Fibroblast of lung (primary cell): Measurements from ENCODE around the gene BEX5.

Experiments used
- EZH2 ChIP-seq: IDR thresholded peaks from 2 replicates; pipeline ENCODE4 v1.5.1; 2012; ENCODE audit warnings: low read length, control low read depth, mild to moderate bottlenecking; ENCODE audit errors: missing control alignments
- TF ChIP-seq, protein P1 (sequence below), 2 donors: IDR thresholded peaks in 1 of 2; conservative IDR thresholded peaks in 1 of 2; 1 replicate in 1 of 2; 2 replicates in 1 of 2; pipeline ENCODE4 v1.5.1; 2011 to 2012; ENCODE audit warnings: low read length in 2 of 2, control low read depth in 1 of 2, inconsistent platforms in 1 of 2, low read depth in 1 of 2, mild to moderate bottlenecking in 1 of 2

DNA sequence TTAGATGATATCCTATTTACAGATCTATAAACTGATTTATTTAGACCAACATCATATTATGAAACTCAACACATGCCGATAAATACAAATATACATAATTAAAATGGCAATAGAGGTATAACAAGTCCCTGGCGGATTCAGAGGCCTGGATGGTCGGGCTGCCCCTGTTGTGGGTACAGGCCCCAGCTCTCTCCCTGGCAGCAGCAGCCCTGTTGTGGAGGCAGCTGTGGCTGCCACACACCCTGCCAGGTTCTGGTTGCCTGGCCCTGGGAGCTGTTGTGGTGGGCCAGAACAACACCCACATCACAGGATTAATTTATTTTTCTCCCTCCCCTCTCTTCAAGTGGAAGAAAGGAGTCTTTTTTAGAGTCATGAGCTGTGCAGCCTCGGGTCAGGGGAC is 42.4 kb downstream of the BEX5 start:
- no peak for TF ChIP-seq EZH2
- TF ChIP-seq, protein P1, sequence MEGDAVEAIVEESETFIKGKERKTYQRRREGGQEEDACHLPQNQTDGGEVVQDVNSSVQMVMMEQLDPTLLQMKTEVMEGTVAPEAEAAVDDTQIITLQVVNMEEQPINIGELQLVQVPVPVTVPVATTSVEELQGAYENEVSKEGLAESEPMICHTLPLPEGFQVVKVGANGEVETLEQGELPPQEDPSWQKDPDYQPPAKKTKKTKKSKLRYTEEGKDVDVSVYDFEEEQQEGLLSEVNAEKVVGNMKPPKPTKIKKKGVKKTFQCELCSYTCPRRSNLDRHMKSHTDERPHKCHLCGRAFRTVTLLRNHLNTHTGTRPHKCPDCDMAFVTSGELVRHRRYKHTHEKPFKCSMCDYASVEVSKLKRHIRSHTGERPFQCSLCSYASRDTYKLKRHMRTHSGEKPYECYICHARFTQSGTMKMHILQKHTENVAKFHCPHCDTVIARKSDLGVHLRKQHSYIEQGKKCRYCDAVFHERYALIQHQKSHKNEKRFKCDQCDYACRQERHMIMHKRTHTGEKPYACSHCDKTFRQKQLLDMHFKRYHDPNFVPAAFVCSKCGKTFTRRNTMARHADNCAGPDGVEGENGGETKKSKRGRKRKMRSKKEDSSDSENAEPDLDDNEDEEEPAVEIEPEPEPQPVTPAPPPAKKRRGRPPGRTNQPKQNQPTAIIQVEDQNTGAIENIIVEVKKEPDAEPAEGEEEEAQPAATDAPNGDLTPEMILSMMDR (conservative IDR thresholded peaks at IDR 0.05 in 1 of 2, IDR thresholded peaks at IDR 0.05 in 1 of 2; ENCODE audit: low read depth in 1 of 2, low read length in 2 of 2) = no peak
